ENCODE results near the gene ALCAM.

DNA sequence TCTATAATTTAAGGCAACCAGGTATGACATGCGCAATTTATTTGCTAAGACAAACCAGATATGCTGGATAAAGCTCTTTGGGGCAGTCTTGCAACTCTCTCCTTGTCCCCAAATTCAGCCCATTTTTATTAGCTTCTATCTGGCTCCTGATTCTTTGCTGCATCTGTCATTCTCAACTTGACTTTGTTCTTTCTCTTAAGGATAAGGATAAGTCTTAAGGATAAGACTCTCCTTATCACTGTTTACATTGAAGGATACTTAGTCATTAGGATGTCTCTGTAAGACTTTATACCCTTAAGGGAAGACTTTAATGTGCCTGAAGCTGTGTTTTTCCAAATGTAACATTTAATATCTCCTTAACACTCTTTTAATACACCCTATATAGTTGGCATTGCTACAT lies 49.2 kb downstream of the ALCAM start:
- TF ChIP-seq, protein P1, sequence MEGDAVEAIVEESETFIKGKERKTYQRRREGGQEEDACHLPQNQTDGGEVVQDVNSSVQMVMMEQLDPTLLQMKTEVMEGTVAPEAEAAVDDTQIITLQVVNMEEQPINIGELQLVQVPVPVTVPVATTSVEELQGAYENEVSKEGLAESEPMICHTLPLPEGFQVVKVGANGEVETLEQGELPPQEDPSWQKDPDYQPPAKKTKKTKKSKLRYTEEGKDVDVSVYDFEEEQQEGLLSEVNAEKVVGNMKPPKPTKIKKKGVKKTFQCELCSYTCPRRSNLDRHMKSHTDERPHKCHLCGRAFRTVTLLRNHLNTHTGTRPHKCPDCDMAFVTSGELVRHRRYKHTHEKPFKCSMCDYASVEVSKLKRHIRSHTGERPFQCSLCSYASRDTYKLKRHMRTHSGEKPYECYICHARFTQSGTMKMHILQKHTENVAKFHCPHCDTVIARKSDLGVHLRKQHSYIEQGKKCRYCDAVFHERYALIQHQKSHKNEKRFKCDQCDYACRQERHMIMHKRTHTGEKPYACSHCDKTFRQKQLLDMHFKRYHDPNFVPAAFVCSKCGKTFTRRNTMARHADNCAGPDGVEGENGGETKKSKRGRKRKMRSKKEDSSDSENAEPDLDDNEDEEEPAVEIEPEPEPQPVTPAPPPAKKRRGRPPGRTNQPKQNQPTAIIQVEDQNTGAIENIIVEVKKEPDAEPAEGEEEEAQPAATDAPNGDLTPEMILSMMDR (IDR thresholded peaks at IDR 0.05; ENCODE audit: extremely low read depth in 1 of 2, insufficient read depth in 1 of 2, low read depth in 1 of 2, low read length in 2 of 2): no peak
- no peak for TF ChIP-seq POLR2A (IDR thresholded peaks at IDR 0.05; ENCODE audit: low read depth, low read length)
- no peak for TF ChIP-seq EZH2 (IDR thresholded peaks at IDR 0.05; ENCODE audit: borderline replicate concordance, low read depth, low read length, severe bottlenecking)
- TF ChIP-seq POLR2AphosphoS5 (IDR thresholded peaks at IDR 0.05; ENCODE audit: insufficient read depth, low read depth, low read length): no peak
- TF ChIP-seq JUN (IDR thresholded peaks at IDR 0.05; ENCODE audit: borderline replicate concordance, insufficient read depth, insufficient read length, low read depth): no peak
- no peak for TF ChIP-seq MAX (IDR thresholded peaks at IDR 0.05; ENCODE audit: insufficient read depth, insufficient read length)
- no peak for TF ChIP-seq FOS (IDR thresholded peaks at IDR 0.05; ENCODE audit: borderline replicate concordance, insufficient read depth, low read length)
